ENCODE data around the gene PMIS2.

Gene PMIS2

GRCh38 chr19:35633727-35634440 is 47.9 kb downstream of the PMIS2 start:
- DNase-seq, result no peak

GRCh38 chr19:35636651-35637050 is 50.7 kb downstream of the PMIS2 start:
- DNase-seq, result no peak

All from stimulated activated naive CD4-positive, alpha-beta T cell (primary cell).